ENCODE results near the gene TM7SF2. TPM values are rescaled to one million over a fixed set of nuclear protein-coding genes. Genes with fewer than 3 reads are reported as not detected.

The TM7SF2 gene
- polyA plus RNA-seq, 1 donor (not counting 4 experiments of a cell fraction or from before 2014, with no cell fraction given): 9.7 TPM

DNA sequence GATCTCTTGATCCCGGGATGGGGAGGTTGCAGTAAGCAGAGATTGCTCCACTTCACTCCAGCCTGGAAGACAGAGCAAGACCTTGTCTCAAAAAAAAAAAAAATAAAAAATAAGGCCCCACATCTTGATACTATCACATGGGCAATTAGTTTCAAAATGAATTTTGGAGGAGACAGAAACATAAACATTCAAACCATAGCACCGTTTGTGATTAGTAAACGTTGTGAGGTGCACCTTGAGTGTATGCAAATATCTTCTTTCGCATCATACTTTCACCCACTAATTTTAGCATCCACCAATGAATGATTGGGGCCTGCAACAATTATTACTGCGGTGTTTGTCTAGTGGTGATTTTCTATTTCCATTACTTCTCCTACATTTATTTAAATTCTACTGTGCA is 47.3 kb downstream of the TM7SF2 start:
- H3K27me3 ChIP-seq (ENCODE audit: control insufficient read depth, extremely low read depth, insufficient read depth, low read length): no peaks in the 10 kb centered on the region
- no peaks in the 10 kb centered on the region for H3K9me1 ChIP-seq (ENCODE audit: control insufficient read depth, extremely low read depth, insufficient read depth, low read length)
- H3K4me1 ChIP-seq (ENCODE audit: control insufficient read depth, extremely low read depth, insufficient read depth, low read length): no peaks in the 10 kb centered on the region
- H3K36me3 ChIP-seq (ENCODE audit: control insufficient read depth in 2 of 2, extremely low read depth in 1 of 2, insufficient read depth in 2 of 2, low read length in 2 of 2): no peaks in the 10 kb centered on the region
- dilution Hi-C loops (cut with MboI; ENCODE audit: extremely low pct_ligation_motif_present, low sequenced_read_pairs): no loop called here
- H2AFZ ChIP-seq (ENCODE audit: control insufficient read depth, low read length): no peak overlapping the region
- TF ChIP-seq, protein P1, sequence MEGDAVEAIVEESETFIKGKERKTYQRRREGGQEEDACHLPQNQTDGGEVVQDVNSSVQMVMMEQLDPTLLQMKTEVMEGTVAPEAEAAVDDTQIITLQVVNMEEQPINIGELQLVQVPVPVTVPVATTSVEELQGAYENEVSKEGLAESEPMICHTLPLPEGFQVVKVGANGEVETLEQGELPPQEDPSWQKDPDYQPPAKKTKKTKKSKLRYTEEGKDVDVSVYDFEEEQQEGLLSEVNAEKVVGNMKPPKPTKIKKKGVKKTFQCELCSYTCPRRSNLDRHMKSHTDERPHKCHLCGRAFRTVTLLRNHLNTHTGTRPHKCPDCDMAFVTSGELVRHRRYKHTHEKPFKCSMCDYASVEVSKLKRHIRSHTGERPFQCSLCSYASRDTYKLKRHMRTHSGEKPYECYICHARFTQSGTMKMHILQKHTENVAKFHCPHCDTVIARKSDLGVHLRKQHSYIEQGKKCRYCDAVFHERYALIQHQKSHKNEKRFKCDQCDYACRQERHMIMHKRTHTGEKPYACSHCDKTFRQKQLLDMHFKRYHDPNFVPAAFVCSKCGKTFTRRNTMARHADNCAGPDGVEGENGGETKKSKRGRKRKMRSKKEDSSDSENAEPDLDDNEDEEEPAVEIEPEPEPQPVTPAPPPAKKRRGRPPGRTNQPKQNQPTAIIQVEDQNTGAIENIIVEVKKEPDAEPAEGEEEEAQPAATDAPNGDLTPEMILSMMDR (optimal IDR thresholded peaks at IDR 0.05 in 1 of 3, IDR thresholded peaks at IDR 0.05 in 1 of 3, conservative IDR thresholded peaks at IDR 0.05 in 1 of 3; ENCODE audit: extremely low read depth in 1 of 3, insufficient read depth in 2 of 3, low read length in 3 of 3): no peak
- TF ChIP-seq EZH2 (IDR thresholded peaks at IDR 0.05; ENCODE audit: low read length): no peak
- no peaks in the 10 kb centered on the region for H3K79me2 ChIP-seq (ENCODE audit: control insufficient read depth, insufficient read depth, low read length)
- H4K20me1 ChIP-seq (ENCODE audit: control insufficient read depth, extremely low read depth, insufficient read depth, low read length): no peaks in the 10 kb centered on the region
- no peak overlapping the region for H3K9ac ChIP-seq (ENCODE audit: control insufficient read depth, extremely low read depth, insufficient read depth, low read length)
- DNase-seq (ENCODE audit: low read depth, low spot score) (no peak), FAIRE-seq (no peak)
- no peak overlapping the region for H3K4me3 ChIP-seq (ENCODE audit: control insufficient read depth in 2 of 3, extremely low read depth in 1 of 3, insufficient read depth in 2 of 3, low read depth in 1 of 3, low read length in 3 of 3)
- H3K9me3 ChIP-seq (ENCODE audit: control insufficient read depth, low read depth, low read length): no peaks in the 10 kb centered on the region
- no peak overlapping the region for H3K4me2 ChIP-seq (ENCODE audit: control insufficient read depth, extremely low read depth, insufficient read depth, low read depth, low read length)
- no peak overlapping the region for H3K27ac ChIP-seq (ENCODE audit: control insufficient read depth, insufficient read depth, low read length)

DNA sequence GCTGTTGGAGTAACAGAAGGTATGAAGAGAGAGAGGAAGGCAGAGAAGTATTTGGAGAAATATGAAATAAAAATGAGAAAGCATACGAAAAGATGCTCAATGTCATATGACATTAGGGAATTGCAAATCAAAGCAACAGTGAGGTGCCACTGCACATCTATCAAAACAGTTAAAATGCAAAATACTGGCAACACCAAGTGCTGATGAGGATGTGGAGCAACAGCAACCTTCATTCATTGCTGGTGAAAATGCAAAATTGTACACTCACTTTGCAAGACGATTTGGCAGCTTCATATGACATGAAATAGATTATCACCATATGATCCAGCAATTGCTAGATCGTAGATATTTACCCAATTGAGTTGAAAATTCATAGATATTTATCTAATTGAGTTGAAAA is 49.0 kb downstream of the TM7SF2 start:
- dilution Hi-C loops (cut with MboI; ENCODE audit: extremely low pct_ligation_motif_present, low sequenced_read_pairs): no loop called here

More for the DNA sequence above, 49.0 kb downstream of the TM7SF2 start:
- FAIRE-seq: no peak
- no peak for DNase-seq (ENCODE audit: low read depth, low spot score)
- Histone ChIP-seq H3K9ac (ENCODE audit: control insufficient read depth, extremely low read depth, insufficient read depth, low read length) (no peak overlapping the region), H3K4me1 (ENCODE audit: control insufficient read depth, extremely low read depth, insufficient read depth, low read length) (no peaks in the 10 kb centered on the region), H3K36me3 (ENCODE audit: control insufficient read depth in 2 of 2, extremely low read depth in 1 of 2, insufficient read depth in 2 of 2, low read length in 2 of 2) (no peaks in the 10 kb centered on the region), H2AFZ (ENCODE audit: control insufficient read depth, low read length) (no peak overlapping the region), H3K4me2 (ENCODE audit: control insufficient read depth, extremely low read depth, insufficient read depth, low read depth, low read length) (no peak overlapping the region), H3K9me1 (ENCODE audit: control insufficient read depth, extremely low read depth, insufficient read depth, low read length) (no peaks in the 10 kb centered on the region), H3K27ac (ENCODE audit: control insufficient read depth, insufficient read depth, low read length) (no peak overlapping the region), H4K20me1 (ENCODE audit: control insufficient read depth, extremely low read depth, insufficient read depth, low read length) (no peaks in the 10 kb centered on the region), H3K9me3 (ENCODE audit: control insufficient read depth, low read depth, low read length) (no peaks in the 10 kb centered on the region), H3K79me2 (ENCODE audit: control insufficient read depth, insufficient read depth, low read length) (no peaks in the 10 kb centered on the region), H3K27me3 (ENCODE audit: control insufficient read depth, extremely low read depth, insufficient read depth, low read length) (no peaks in the 10 kb centered on the region), H3K4me3 (ENCODE audit: control insufficient read depth in 2 of 3, extremely low read depth in 1 of 3, insufficient read depth in 2 of 3, low read depth in 1 of 3, low read length in 3 of 3) (no peak overlapping the region)
- TF ChIP-seq EZH2 (IDR thresholded peaks at IDR 0.05; ENCODE audit: low read length): no peak
- TF ChIP-seq, protein P1 (optimal IDR thresholded peaks at IDR 0.05 in 1 of 3, IDR thresholded peaks at IDR 0.05 in 1 of 3, conservative IDR thresholded peaks at IDR 0.05 in 1 of 3; ENCODE audit: extremely low read depth in 1 of 3, insufficient read depth in 2 of 3, low read length in 3 of 3): no peak
